Measurements from ENCODE around the gene MYPN.
"Not testable (repeated sequence)": the region's sequence is repeated elsewhere in the genome, so short reads cannot be mapped to it uniquely, and the experiment has no call there.

The MYPN gene

GRCh38 chr10:68135922-68136792, 26.9 kb downstream of the MYPN start:
- no peak for DNase-seq

- no peak for DNase-seq
Observed at GRCh38 chr10:68137171-68137570, 27.9 kb downstream of the MYPN start.

- no peak for DNase-seq
Observed at GRCh38 chr10:68138526-68138925, 29.2 kb downstream of the MYPN start.

- no peak for DNase-seq
Observed at GRCh38 chr10:68139448-68140272, 30.4 kb downstream of the MYPN start.

DNA sequence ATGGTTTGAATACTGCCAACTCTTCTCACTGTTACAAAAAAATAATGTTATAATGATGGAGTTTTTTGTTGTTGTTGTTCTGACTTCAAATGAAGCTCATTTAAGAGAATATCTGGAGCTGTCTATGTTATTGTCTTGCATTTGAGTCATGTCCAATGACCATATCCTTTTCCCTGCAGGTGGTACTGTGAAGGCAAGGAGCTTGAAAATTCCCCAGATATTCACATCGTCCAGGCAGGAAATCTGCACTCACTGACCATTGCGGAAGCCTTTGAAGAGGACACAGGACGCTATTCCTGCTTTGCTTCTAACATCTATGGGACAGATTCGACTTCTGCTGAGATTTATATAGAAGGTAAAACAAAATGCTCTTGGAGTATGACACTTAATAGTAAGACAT, 33.5 kb downstream of the MYPN start:
- no peak for DNase-seq

DNA sequence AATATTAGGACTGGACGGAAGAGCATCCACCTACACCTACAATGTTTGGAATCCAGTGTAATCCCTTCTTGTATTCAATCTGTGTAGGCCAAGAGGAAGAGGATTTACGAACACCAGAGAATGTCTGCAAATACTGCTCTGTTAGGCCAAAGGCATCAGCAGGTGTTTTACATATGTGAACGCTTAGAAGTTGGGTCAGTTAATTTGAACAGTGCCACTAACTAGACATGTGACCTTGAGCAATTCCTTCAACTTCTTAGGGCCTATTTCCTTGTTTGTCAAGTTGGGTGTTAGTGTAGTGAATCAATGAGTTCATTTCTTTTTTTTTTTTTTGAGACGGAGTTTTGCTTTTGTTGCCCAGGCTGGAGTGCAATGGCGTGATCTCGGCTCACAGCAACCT, 35.4 kb downstream of the MYPN start:
- DNase-seq, result no peak

DNA sequence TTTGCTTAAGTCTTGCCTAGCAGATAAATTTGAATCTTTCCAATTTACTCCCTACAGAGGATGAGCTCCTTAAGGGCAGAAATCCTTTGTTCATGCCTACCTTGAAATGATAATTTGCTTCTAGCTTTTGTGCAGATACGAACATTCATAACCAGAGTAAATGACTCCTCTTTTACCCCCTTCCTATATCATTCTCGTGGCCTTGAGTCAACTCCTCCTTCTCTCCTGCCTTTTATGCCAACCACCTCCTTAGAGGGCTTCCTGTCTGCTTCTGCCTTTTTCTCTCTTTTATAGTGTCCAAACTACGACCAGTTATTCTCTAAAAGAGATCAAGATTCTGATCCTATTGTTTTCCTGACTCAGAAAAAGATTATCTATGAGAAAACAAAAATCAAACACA, 36.4 kb downstream of the MYPN start:
- no peak for DNase-seq

GRCh38 chr10:68146133-68146532, 36.8 kb downstream of the MYPN start:
- DNase-seq, result no peak

DNA sequence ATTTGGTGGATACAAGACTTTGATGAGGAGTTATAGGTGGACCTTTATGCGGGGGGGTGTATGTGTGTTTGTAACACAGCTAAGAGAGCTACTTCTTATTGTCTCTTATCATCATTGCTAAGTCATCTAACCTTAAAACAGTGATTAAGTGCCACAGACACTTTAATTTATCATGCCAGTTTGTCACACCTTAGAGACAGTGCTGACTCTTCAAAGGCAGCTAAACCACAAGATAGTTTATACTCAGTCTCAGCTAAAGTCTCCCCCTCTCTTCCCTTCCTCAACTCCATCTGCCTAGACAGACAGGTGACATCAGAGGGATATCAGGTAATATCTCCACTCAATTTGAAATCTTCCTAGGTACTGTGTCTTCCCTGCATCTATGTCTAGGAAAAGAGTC, 42.2 kb downstream of the MYPN start:
- DNase-seq, result no peak

- peak; percentile 31 for DNase-seq
Observed at GRCh38 chr10:68153473-68154210, 44.4 kb downstream of the MYPN start.

DNA sequence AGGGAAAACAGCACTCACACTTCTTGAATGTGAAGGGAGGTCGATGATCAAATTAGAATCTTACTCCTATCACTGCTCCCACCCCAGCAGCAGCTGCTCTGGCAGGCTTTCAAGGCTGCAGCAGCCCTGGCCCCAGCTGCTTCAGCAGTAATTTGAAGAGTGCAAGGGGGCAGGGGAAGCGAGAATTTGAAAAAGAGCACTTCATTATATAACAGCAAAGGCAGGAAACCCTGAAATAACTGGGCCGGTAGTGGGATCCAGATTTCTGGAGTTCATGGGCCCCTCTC, 44.9 kb downstream of the MYPN start:
- DNase-seq, result peak; percentile 5

DNA sequence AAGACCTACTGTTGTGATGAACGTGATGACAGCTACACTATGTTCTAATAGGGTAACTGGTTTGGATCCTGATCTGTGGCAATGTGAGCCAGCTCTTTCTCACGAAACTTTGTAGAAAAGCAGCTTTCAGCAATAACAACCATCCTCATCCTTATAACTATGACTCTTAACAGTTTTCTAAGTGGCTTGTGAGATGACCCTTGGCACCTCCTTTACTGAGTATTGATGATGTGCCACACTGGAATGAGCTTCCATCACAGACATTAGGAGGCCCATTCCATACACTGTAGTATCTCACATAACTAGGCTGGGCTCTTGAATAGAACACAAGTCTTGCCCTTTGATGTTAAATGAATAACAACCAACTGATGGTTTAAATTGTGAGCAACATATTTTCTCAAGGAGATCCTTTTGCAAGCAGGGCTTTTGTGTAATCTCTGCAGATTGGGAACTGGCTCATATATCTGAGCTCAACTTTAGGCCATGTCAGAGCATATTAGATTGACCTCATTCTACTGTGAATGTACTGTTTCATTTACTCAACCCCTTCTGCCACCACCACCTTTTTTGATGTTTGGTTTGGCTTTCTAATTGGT, 46.4 kb downstream of the MYPN start:
- no peak for DNase-seq

DNA sequence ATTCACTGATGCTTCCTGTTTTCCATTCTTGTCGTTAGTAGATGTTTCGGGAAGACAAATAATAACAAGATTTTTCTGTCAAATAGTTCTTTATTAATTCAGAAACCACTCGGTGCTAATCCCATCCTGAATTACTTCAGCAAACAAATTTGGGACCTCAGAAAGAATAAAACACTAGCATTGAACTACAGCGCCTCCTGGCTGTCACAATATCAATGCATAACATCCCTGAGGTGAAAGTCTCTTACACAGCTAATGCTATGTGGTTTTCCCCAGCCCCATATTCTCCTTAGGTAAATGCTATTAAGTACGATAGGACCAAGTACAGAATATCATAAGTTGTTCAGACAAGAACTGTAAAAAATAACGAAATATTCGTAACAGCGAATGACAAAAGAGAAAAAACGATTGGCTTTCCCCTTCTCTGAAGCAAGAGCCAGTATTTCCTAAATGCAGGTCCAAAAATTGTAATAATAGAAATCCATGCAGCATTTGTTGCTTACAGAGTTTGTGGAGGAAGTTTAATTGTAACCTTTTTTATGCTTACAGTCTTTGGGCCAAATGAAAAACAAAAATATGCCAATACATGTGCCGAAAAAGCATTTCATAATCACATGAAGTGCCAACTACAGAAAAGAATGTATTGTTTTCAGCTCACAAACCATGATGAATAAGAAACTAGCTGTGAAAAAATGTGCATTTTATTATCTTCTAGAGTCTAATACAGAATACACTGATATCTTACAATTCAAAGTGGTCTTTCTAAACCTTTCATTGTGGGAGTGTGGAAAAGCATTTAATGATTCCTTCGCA, 47.3 kb downstream of the MYPN start:
- peak; percentile 78 for DNase-seq

DNA sequence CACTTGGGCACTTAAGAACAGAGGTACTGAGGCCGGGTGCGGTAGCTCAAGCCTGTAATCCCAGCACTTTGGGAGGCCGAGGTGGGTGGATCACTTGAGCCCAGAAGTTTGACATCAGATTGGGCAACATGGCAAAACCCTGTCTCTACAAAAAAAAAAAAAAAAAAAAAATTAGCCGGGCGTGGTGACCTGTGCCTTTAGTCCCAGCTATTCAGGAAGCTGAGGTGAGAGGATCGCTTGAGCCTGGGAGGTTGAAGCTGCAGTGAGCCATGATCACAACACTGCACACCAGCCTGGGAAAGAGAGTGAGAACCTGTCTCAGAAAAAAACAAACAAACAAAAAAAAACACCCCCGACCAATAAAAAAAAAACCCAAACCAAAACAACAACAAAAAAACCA, 48.2 kb downstream of the MYPN start:
- not testable (repeated sequence) for DNase-seq

DNA sequence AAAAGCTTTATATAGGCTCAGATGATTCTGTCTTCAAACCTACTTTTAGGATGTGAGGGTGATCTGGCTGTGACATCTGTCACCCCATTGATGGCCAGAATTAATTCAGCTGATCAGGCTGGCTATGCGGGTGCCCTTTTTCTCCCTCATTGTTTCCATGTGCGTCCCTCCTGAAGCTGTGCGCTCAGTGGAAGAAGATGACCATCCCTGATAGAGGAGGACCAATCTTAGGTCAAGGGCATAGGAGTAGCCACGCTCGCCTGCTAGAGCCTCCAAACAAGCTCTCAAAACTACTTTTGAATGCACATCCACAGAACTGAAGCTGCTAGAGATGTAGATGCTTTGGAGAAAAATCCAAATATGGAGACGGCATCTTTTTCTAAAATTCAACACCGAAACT, 48.7 kb downstream of the MYPN start:
- no peak for DNase-seq

- no peak for DNase-seq
Observed at GRCh38 chr10:68163735-68164134, 54.4 kb downstream of the MYPN start.

DNA sequence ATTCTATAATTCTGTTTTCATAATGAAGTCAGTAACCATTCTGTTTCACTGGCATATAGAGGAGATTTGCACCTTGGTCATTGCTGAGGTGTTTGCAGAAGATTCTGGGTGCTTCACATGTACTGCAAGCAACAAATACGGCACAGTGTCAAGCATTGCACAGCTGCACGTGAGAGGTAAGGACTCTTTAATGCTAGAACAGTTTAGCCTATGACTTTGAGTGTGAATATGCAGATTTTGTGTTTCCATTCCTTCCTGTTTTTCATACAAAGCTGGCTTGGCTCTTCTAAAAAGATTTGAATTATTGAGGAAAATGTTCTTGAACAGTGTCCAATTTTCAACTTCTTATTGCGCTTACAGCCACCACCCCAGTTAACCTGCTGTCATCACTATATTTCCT, 56.4 kb downstream of the MYPN start:
- no peak for DNase-seq

DNA sequence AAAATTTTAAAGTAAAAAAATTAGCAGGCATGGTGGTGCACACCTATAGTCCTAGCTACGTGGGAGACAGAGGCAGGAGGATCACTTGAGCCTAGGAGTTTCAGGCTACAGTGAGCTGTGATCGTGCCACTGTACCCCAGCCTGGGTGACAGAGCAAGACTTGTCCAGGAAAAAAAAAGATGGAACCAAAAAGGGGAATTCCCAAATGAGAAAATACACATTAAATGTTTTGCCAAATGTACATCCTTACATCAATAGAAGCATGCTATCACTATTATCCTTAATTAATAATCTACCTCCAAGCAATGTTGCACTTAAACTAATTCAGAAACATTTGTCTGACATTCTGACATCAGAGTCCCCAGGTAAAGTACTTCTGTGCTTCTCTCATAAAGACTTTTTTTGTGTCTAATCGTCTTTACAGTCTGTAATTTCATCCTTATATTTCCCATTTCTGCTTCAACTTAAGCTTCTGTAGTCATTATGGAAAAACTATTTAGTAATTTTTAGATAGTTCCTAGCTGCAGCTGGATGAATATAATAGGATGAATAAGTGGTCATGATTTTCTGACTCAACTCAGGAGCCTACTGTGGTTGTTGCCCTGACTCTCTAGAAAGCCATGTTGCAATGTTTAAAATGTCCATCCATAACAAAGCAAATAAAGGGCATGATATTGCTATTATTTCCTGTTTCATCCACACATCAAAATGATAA, 57.7 kb downstream of the MYPN start:
- DNase-seq, result no peak

DNA sequence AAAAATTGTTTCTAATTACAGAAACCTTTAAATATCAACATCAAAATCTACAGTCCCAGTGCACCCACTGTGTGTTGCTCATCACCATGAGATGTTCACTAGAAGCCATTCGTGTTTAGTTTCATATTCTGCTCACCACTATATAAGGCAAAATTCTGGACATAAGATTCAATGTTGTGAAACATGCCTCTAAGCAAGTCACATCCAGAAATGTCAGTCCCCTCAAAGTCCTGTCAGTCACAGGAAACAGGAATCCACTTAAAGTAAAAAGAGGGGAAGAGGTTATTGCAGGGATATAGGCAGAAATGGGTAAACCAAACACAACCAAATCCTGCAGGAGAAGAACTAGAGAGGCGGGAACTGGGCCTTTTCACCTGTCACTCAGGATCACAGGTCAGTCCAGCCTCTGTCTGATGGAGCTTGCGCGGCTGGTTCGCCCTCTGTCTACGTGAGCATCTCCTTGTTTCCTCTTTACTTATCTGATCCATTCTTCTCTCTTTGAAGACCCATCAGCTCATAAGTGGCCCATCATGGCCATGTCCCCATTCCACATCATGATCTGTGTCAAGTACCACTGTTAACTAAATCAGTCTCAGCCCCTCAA, 58.4 kb downstream of the MYPN start:
- no peak for DNase-seq

DNA sequence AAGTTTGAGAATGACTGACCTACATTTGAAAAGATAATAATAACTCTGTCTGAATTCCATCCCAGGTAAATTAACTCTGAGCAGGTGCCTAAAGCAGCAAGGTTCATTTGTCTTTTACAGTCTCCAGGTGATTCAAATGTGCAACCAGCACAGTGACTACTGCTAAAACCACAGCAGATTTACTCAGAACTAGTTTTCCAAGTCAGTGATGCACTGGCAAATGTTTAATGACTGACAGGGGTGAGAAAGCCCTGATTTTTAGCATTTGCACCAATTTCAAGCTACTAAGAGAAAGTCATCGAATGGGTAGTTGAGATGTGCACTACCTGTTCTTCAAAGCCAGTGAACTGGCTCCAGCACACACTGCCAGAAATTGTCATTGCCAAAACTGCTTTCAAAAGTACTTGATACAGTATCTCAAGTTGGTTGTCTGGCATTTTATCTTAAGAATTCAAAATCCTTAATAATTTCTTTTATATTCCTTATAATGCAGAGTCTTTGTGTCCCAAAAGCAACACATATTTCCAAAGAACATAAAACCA, 62.3 kb downstream of the MYPN start:
- no peak for DNase-seq

DNA sequence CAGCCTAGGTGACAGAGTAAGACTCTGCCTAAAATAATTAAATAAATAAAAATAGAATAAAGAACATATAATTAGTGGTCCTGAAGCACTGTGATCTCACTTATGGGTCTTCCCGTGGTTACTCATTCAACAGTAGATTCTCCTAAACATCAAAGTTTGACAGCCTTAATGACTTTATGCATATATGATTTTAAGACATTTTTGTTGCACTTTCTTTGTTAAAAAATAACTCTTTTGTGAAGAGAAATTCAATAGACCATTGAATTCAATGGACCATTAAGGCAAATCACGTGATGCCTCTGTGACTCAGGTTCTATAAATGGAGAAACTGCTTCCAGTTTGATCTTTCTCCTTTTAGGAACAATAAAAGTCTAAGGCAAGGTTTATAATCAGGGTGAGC, 63.0 kb downstream of the MYPN start:
- no peak for DNase-seq

Measured in hematopoietic multipotent progenitor cell treated with erythropoietin and hydrocortisone succinate and interleukin-3 and kit ligand, for 6 days (in vitro differentiated cells).